SIG-M5 (cell line): ENCODE results near the gene ERBB2.

ENCODE experiments used
- DNase-seq: peaks from one replicate; lab custom pipeline; 2025; lab: John Stamatoyannopoulos, UW

ERBB2 gene

GRCh38 chr17:39665642-39666224 is 34.1 kb upstream of the ERBB2 start:
- DNase-seq, result no peak

GRCh38 chr17:39666231-39666600 is 33.6 kb upstream of the ERBB2 start:
- DNase-seq, result no peak

GRCh38 chr17:39666601-39667261 is 33.1 kb upstream of the ERBB2 start:
- DNase-seq, result no peak

- DNase-seq, result no peak
Measured at GRCh38 chr17:39667262-39667944, 32.5 kb upstream of the ERBB2 start.

- DNase-seq, result no peak
Measured at GRCh38 chr17:39667945-39668924, 31.6 kb upstream of the ERBB2 start, which contains the start of gene PNMT. PNMT (plus strand) TSS chr17:39668453; CDS start chr17:39668476, 23 bp downstream.

- no peak for DNase-seq
Measured at GRCh38 chr17:39669897-39670735, 29.7 kb upstream of the ERBB2 start.

GRCh38 chr17:39670746-39671145 is 29.1 kb upstream of the ERBB2 start:
- no peak for DNase-seq

GRCh38 chr17:39671651-39672521 is 28.0 kb upstream of the ERBB2 start:
- DNase-seq, result no peak

- DNase-seq, result no peak
Measured at GRCh38 chr17:39672522-39673334, 27.1 kb upstream of the ERBB2 start.

- no peak for DNase-seq
Measured at GRCh38 chr17:39673335-39674081, 26.4 kb upstream of the ERBB2 start.

- DNase-seq, result no peak
Measured at GRCh38 chr17:39674179-39674578, 25.7 kb upstream of the ERBB2 start.

GRCh38 chr17:39674702-39675389 is 25.0 kb upstream of the ERBB2 start:
- DNase-seq, result no peak

- no peak for DNase-seq
Measured at GRCh38 chr17:39675390-39676082, 24.3 kb upstream of the ERBB2 start.

GRCh38 chr17:39676198-39676819 is 23.6 kb upstream of the ERBB2 start:
- DNase-seq, result no peak

GRCh38 chr17:39677072-39677471 is 22.8 kb upstream of the ERBB2 start:
- no peak for DNase-seq

GRCh38 chr17:39677542-39678339 is 22.1 kb upstream of the ERBB2 start:
- DNase-seq, result no peak
